Liver (tissue), 9 donors: Measurements from ENCODE around the gene TXNRD2. TPM values are rescaled to one million over a fixed set of nuclear protein-coding genes. Genes with fewer than 3 reads are reported as not detected.

ENCODE experiments used
- DNase-seq: peaks from one replicate; pipeline ENCODE4 v3.0.0-alpha.2; 2017; ENCODE audit warnings: low spot score
- H3K27ac ChIP-seq, 2 donors: one replicate each; pipeline ENCODE4 v1.7.0; 2013; ENCODE audit warnings: inconsistent platforms in 2 of 2, low read length in 2 of 2, control low read depth in 1 of 2, low read depth in 1 of 2, mild to moderate bottlenecking in 1 of 2
- H3K27me3 ChIP-seq, 4 donors: one replicate each; pipeline versions ENCODE4 v1.6.1 to v1.7.0; 2013; ENCODE audit warnings: low read length in 3 of 4, inconsistent platforms in 1 of 4, mild to moderate bottlenecking in 1 of 4, moderate library complexity in 1 of 4; ENCODE audit not compliant: control insufficient read depth in 4 of 4, insufficient read depth in 4 of 4
- H3K36me3 ChIP-seq, 4 donors: one replicate each; pipeline versions ENCODE4 v1.6.1 to v1.7.0; 2013; ENCODE audit warnings: low read length in 3 of 4, mild to moderate bottlenecking in 3 of 4, low read depth in 1 of 4, moderate library complexity in 1 of 4; ENCODE audit not compliant: control insufficient read depth in 4 of 4, insufficient read depth in 3 of 4
- H3K4me1 ChIP-seq, 4 donors: one replicate each; pipeline versions ENCODE4 v1.6.1 to v1.7.0; 2013; ENCODE audit warnings: low read length in 3 of 4, mild to moderate bottlenecking in 3 of 4, moderate library complexity in 1 of 4; ENCODE audit not compliant: control insufficient read depth in 4 of 4, insufficient read depth in 4 of 4
- H3K4me3 ChIP-seq, 3 donors: one replicate each; pipeline versions ENCODE4 v1.6.1 to v1.7.0; 2013; ENCODE audit warnings: low read length in 3 of 3, control low read depth in 1 of 3, low read depth in 1 of 3, mild to moderate bottlenecking in 1 of 3
- H3K9ac ChIP-seq, 2 donors: one replicate each; pipeline ENCODE4 v1.7.0; 2013; ENCODE audit warnings: low read length in 2 of 2, mild to moderate bottlenecking in 2 of 2, moderate library complexity in 2 of 2, control low read depth in 1 of 2, low read depth in 1 of 2
- H3K9me3 ChIP-seq, 4 donors: one replicate each; pipeline versions ENCODE4 v1.6.1 to v1.7.0; 2013; ENCODE audit warnings: low read length in 3 of 4; ENCODE audit not compliant: control insufficient read depth in 4 of 4
- EGR1 ChIP-seq, 2 donors: IDR thresholded peaks; 2 replicates each; pipeline ENCODE4 v1.6.1; 2016 to 2018; ENCODE audit warnings: antibody characterized with exemption in 2 of 2, low read depth in 2 of 2
- FOXA1 ChIP-seq: IDR thresholded peaks from 2 replicates; pipeline ENCODE4 v1.6.1; 2016; ENCODE audit warnings: antibody characterized with exemption
- FOXA2 ChIP-seq: IDR thresholded peaks from 2 replicates; pipeline ENCODE4 v1.6.1; 2016; ENCODE audit warnings: antibody characterized with exemption
- HNF4A ChIP-seq, 2 donors: conservative IDR thresholded peaks; 2 replicates each; pipeline ENCODE4 v1.6.1; 2016; ENCODE audit warnings: antibody characterized with exemption in 2 of 2, mild to moderate bottlenecking in 2 of 2
- HNF4G ChIP-seq: IDR thresholded peaks from 2 replicates; pipeline ENCODE4 v1.6.1; 2016; ENCODE audit warnings: antibody characterized with exemption
- JUND ChIP-seq, 2 donors: IDR thresholded peaks; 2 replicates each; pipeline ENCODE4 v1.6.1; 2016; ENCODE audit warnings: antibody characterized with exemption in 2 of 2
- NR2F2 ChIP-seq: IDR thresholded peaks from 2 replicates; pipeline ENCODE4 v1.6.1; 2016; ENCODE audit warnings: antibody characterized with exemption
- RAD21 ChIP-seq, 2 donors: IDR thresholded peaks; 2 replicates each; pipeline ENCODE4 v1.6.1; 2016; ENCODE audit warnings: antibody characterized with exemption in 2 of 2, mild to moderate bottlenecking in 2 of 2
- RXRA ChIP-seq, 2 donors: IDR thresholded peaks; 2 replicates each; pipeline ENCODE4 v1.6.1; 2017 to 2018; ENCODE audit warnings: antibody characterized with exemption in 2 of 2, mild to moderate bottlenecking in 1 of 2
- SP1 ChIP-seq: IDR thresholded peaks from 2 replicates; pipeline ENCODE4 v1.6.1; 2018; ENCODE audit warnings: antibody characterized with exemption, mild to moderate bottlenecking
- TAF1 ChIP-seq: conservative IDR thresholded peaks from 2 replicates; pipeline ENCODE4 v1.6.1; 2016; ENCODE audit warnings: antibody characterized with exemption, mild to moderate bottlenecking
- YY1 ChIP-seq: IDR thresholded peaks from 2 replicates; pipeline ENCODE4 v1.6.1; 2016; ENCODE audit warnings: antibody characterized with exemption, mild to moderate bottlenecking
- WGBS: extraction: QIAGEN DNeasy Blood & Tissue Kit; methylation state at CpG from one replicate; pipeline ENCODE4 v1.1.7; 2013; 5-methylcytosine and 5-hydroxymethylcytosine counted together
- polyA plus RNA-seq, 2 donors: library from polyadenylated mRNA; stranded (reverse) in 1 of 2; unstranded in 1 of 2; fragments of 200-250 nt in 1 of 2; fragments of >200 nt in 1 of 2; fragmentation: Nextera tagmentation in 1 of 2; extraction: Ambion mirVana in 1 of 2; gene quantifications; one replicate each; pipeline versions ENCODE4 v1.2.1 to v1.2.3, GENCODE V29; 2013 to 2015
- total RNA-seq, 2 donors: library from RNA; depleted of rRNA; stranded (reverse); fragments of >200 nt; gene quantifications; one replicate each; pipeline ENCODE4 v1.2.3, GENCODE V29; 2014
- TF ChIP-seq, protein P1 (sequence below): IDR thresholded peaks from 2 replicates; pipeline ENCODE4 v1.6.1; 2016; ENCODE audit warnings: antibody characterized with exemption, mild to moderate bottlenecking
- TF ChIP-seq, protein P2 (sequence below): IDR thresholded peaks from 2 replicates; pipeline ENCODE4 v1.6.1; 2016; ENCODE audit warnings: antibody characterized with exemption
- TF ChIP-seq, protein P3 (sequence below): IDR thresholded peaks from 2 replicates; pipeline ENCODE4 v1.6.1; 2016; ENCODE audit warnings: antibody characterized with exemption
- donor health status: healthy.
- donor health status: healthy.
- donor health status: healthy.
- donor health status: healthy.
- donor health status: healthy.

TXNRD2 gene
- total and polyA plus RNA-seq, 4 donors = 22.2 to 41.3 (median 33.6) TPM

DNA sequence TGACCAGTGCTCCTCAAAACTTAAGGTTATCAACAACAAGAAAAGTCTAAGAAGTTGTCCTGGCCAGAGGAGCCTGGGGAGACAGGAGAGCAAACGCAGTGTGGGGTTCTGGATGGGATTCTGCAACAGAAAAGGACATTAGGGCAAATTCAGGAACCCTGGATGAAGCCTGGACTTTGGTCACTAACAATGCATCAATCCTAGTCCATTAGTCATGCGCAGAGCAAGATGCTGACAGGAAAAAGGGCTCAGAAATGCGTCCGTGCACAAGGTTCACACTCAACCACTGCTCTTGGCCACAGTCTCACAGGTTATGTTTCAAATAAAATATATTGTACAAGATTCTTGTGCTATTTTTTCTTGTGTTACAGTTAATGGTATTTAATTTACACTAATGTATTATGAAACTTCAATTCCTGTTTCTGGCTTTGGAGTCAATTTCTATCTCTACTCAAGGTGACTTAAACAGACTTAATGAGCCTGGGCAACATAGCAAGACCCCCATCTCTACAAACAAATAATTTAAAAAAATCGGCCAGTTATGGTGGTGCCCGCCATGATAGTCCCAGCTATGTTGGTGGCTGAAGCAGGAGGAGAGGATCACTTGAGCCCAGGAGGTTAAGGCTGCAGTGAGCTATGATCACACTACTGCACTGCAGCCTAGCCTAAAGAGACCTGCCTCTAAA lies 100.5 kb downstream of the TXNRD2 start:
- no peaks in the 10 kb centered on the region for H3K9me3 ChIP-seq
- H3K4me1 ChIP-seq = peaks cover 0 to 5% (median 0%) of the 10 kb centered on the region in 4 donors
- no peaks in the 10 kb centered on the region for H3K36me3 ChIP-seq
- TF ChIP-seq RXRA (IDR thresholded peaks at IDR 0.05) (peak; percentile 24 to 31), FOXA2 (no peak), YY1 (peak; percentile 16), EGR1 (IDR thresholded peaks at IDR 0.05; ENCODE audit: low read depth in 2 of 2) (no peak), JUND (IDR thresholded peaks at IDR 0.05) (peak; percentile 25 to 47), HNF4G (peak; percentile 79), RAD21 (IDR thresholded peaks at IDR 0.05) (peak in 1 of 2 donors; percentile 19), NR2F2 (no peak), HNF4A (conservative IDR thresholded peaks at IDR 0.05) (peak; percentile 84 to 90), FOXA1 (no peak), SP1 (peak; percentile 90)
- DNase-seq = peak; percentile 30
- WGBS = 82% methylated on average over 6 of the region's 6 CpGs
- H3K9ac ChIP-seq = no peak overlapping the region
- no peak overlapping the region for H3K27ac ChIP-seq
- H3K4me3 ChIP-seq = no peak overlapping the region
- no peaks in the 10 kb centered on the region for H3K27me3 ChIP-seq

DNA sequence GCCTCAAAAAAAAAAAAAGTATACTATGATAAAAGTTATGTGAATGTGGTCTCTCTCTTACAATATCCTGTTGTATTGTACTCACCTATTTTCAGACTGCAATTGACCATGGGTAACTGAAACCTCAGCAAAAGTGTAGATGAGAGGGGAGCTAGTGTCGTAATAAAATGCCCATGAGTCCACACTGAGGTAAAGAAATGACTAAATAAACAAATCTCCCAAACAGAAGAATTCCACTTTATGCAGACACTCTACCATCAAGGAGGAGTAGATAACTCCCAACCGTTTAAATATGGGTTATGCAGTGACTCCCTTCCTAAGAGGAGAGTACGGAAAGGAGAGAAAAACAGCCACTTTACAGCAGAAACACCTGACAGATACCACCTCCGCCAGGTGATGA lies 101.6 kb downstream of the TXNRD2 start:
- no peak for DNase-seq
- no peak overlapping the region for H3K27ac ChIP-seq
- H3K36me3 ChIP-seq = no peaks in the 10 kb centered on the region
- H3K4me3 ChIP-seq = no peak overlapping the region
- no peaks in the 10 kb centered on the region for H3K27me3 ChIP-seq
- peaks cover 0 to 4% (median 0%) of the 10 kb centered on the region in 4 donors for H3K4me1 ChIP-seq
- TF ChIP-seq TAF1 (no peak), EGR1 (IDR thresholded peaks at IDR 0.05; ENCODE audit: low read depth in 2 of 2) (no peak), HNF4A (conservative IDR thresholded peaks at IDR 0.05) (no peak), FOXA1 (no peak), RXRA (IDR thresholded peaks at IDR 0.05) (no peak), NR2F2 (no peak), YY1 (no peak)
- TF ChIP-seq, protein P1, sequence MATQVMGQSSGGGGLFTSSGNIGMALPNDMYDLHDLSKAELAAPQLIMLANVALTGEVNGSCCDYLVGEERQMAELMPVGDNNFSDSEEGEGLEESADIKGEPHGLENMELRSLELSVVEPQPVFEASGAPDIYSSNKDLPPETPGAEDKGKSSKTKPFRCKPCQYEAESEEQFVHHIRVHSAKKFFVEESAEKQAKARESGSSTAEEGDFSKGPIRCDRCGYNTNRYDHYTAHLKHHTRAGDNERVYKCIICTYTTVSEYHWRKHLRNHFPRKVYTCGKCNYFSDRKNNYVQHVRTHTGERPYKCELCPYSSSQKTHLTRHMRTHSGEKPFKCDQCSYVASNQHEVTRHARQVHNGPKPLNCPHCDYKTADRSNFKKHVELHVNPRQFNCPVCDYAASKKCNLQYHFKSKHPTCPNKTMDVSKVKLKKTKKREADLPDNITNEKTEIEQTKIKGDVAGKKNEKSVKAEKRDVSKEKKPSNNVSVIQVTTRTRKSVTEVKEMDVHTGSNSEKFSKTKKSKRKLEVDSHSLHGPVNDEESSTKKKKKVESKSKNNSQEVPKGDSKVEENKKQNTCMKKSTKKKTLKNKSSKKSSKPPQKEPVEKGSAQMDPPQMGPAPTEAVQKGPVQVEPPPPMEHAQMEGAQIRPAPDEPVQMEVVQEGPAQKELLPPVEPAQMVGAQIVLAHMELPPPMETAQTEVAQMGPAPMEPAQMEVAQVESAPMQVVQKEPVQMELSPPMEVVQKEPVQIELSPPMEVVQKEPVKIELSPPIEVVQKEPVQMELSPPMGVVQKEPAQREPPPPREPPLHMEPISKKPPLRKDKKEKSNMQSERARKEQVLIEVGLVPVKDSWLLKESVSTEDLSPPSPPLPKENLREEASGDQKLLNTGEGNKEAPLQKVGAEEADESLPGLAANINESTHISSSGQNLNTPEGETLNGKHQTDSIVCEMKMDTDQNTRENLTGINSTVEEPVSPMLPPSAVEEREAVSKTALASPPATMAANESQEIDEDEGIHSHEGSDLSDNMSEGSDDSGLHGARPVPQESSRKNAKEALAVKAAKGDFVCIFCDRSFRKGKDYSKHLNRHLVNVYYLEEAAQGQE = no peak
- H3K9ac ChIP-seq = no peak overlapping the region
- WGBS = 80% methylated on average over 4 of the region's 4 CpGs
- no peaks in the 10 kb centered on the region for H3K9me3 ChIP-seq

DNA sequence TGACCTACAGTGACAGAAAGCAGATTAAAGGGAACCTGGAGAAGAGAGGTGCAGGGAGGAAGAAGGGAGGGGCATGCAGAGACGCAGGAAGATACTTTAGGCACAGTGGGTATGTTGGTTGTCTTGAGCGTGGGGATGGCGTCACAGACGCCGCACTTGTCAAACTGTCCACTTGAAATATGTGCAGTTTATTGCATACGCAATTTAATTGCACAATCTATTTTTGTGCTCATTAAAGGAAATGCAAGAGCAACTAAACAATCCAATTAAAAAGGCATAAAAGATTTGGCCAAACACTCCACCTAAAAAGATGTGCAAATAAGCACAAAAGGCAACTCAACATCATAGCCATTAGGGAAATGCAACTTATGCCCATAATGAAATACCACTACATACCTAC lies 103.7 kb downstream of the TXNRD2 start:
- no peak for DNase-seq
- Histone ChIP-seq H3K4me1 (no peaks in the 10 kb centered on the region), H3K4me3 (no peak overlapping the region), H3K27me3 (no peaks in the 10 kb centered on the region), H3K36me3 (no peaks in the 10 kb centered on the region), H3K9ac (no peak overlapping the region), H3K9me3 (no peaks in the 10 kb centered on the region), H3K27ac (no peak overlapping the region)
- TF ChIP-seq TAF1 (no peak), FOXA1 (no peak), SP1 (no peak), JUND (IDR thresholded peaks at IDR 0.05) (no peak), EGR1 (IDR thresholded peaks at IDR 0.05; ENCODE audit: low read depth in 2 of 2) (no peak), NR2F2 (no peak)
- TF ChIP-seq, protein P2, sequence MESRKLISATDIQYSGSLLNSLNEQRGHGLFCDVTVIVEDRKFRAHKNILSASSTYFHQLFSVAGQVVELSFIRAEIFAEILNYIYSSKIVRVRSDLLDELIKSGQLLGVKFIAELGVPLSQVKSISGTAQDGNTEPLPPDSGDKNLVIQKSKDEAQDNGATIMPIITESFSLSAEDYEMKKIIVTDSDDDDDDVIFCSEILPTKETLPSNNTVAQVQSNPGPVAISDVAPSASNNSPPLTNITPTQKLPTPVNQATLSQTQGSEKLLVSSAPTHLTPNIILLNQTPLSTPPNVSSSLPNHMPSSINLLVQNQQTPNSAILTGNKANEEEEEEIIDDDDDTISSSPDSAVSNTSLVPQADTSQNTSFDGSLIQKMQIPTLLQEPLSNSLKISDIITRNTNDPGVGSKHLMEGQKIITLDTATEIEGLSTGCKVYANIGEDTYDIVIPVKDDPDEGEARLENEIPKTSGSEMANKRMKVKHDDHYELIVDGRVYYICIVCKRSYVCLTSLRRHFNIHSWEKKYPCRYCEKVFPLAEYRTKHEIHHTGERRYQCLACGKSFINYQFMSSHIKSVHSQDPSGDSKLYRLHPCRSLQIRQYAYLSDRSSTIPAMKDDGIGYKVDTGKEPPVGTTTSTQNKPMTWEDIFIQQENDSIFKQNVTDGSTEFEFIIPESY = no peak
- TF ChIP-seq, protein P3, sequence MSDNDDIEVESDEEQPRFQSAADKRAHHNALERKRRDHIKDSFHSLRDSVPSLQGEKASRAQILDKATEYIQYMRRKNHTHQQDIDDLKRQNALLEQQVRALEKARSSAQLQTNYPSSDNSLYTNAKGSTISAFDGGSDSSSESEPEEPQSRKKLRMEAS = no peak
- WGBS = 92% methylated on average over 6 of the region's 6 CpGs
